Measurements from ENCODE around the gene EYA3.

The EYA3 gene

GRCh38 chr1:28102189-28102588 lies 13.8 kb upstream of the EYA3 start:
- DNase-seq (ENCODE audit: low read depth), result no peak
- TF ChIP-seq CTCF (IDR thresholded peaks at IDR 0.05; ENCODE audit: insufficient read depth, low read depth, low read length, missing control alignments), result no peak
- H3K4me3 ChIP-seq (ENCODE audit: low read length), result no peak overlapping the region

GRCh38 chr1:28099050-28099769 lies 10.8 kb upstream of the EYA3 start:
- no peak for TF ChIP-seq CTCF (IDR thresholded peaks at IDR 0.05; ENCODE audit: insufficient read depth, low read depth, low read length, missing control alignments)
- no peak for DNase-seq (ENCODE audit: low read depth)
- no peak overlapping the region for H3K4me3 ChIP-seq (ENCODE audit: low read length)

- no peak for DNase-seq (ENCODE audit: low read depth)
- TF ChIP-seq CTCF (IDR thresholded peaks at IDR 0.05; ENCODE audit: insufficient read depth, low read depth, low read length, missing control alignments), result no peak
- no peak overlapping the region for H3K4me3 ChIP-seq (ENCODE audit: low read length)
Measured at GRCh38 chr1:28097100-28097472, 8.7 kb upstream of the EYA3 start.

DNA sequence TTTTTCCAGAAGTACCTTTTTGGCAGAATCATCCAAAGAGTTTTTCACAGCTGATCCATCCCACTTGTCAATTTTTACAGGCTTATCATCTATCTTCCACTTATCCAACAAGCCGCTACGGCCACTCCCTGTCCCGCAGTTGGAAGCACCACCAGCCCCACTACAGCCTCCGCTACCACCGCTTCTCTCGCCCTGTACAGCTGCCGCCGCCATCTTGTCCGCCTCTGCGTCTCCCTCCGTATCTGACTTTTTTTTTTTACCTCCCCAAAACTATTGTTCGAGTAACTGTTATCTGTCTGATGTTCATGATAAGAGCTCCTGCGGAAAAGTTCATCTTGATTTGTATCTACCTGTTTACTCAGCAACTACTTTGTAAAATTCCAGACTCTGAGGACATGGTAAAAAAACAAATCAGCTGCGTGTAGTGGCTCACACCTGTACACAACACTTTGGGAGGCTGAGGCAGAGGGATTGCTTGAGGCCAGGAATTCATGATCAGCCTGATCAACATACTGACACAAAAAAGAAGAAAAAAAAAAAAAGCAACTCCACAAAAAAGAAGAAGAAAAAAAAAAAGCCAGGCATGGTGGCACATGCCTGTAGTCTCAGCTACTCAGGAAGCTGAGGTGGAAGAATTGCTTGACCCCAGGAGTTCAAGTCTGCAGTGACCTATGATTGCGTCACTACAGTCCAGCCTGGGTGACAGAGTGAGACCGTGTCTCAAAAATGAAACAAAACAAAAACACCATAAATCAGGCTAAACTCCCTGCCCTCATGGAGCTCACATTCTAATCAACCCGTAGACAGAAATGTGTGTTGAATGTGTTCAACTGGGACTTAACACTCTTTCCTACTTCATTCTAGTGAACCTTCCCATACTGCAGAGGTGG lies 8.0 kb upstream of the EYA3 start:
- H3K4me3 ChIP-seq (ENCODE audit: low read length), result no peak overlapping the region
- no peak for DNase-seq (ENCODE audit: low read depth)
- no peak for TF ChIP-seq CTCF (IDR thresholded peaks at IDR 0.05; ENCODE audit: insufficient read depth, low read depth, low read length, missing control alignments)

DNA sequence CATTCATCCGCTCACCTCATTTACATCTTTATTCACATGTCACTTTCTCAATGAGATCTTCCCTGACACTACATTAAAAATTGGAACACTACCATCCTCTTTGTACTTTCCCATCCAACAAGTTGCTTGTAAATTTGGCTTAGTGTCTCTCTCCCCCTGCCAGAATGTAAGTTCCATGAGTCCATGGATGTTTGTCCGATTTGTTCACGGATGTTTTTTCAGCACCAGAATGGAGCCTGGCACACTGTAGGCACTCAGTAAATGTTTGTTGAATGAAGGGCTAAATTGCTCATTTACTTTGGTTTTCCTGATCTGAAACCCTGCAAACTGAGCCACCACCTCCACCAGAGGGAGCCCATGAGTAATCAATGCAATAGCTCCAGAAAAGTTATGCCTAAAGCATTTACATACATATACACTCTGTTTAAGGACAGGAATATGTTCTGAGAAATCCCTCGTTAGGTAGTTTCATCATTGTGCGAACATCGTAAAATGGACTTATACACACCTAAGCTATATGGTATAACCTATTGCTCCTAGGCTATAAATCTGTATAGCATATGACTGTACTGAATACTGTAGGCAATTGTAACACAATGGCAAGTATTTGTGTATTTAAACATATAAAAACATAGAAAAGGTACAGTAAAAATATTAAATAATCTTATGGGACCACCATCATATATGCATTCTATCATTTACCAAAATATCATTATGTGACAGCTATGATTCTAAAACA lies 2.8 kb upstream of the EYA3 start:
- DNase-seq (ENCODE audit: low read depth), result peak; percentile 77
- peak; percentile 94 for TF ChIP-seq CTCF (IDR thresholded peaks at IDR 0.05; ENCODE audit: insufficient read depth, low read depth, low read length, missing control alignments)
- H3K4me3 ChIP-seq (ENCODE audit: low read length), result no peak overlapping the region

DNA sequence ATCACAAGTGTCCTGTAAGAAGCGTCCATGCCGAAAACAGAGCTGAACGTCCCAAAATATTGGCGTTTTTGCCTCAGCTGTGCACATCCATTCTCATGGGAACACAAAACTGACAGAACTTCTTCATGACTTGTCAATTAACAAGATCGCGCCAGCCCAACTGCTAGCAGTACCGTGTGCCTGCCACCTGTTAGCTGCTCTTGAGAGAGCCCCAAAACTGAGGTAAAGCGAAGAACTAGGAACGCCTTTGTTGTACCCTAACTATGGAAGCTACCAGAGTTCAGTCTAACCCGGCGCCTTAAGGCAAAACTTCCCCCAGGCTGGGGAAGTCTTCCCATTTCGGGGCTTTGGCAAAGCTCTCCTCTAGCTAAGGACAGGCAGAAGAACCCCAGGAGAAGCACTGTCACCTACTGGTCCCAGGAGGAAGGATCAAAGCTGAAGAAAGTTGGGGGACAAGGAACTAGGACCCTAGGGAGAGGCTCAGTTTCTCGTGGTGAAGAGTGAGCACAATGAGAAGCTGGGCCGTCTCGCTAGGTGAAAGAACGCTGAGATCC lies 719 bp downstream of the EYA3 start:
- H3K4me3 ChIP-seq (ENCODE audit: low read length), result peak overlapping the region; percentile 91
- DNase-seq (ENCODE audit: low read depth), result peak; percentile 37
- TF ChIP-seq CTCF (IDR thresholded peaks at IDR 0.05; ENCODE audit: insufficient read depth, low read depth, low read length, missing control alignments), result peak; percentile 35

Measured in epithelial cell of esophagus (primary cell).